ENCODE measurements around the gene HIVEP3. TPM values are rescaled to one million over a fixed set of nuclear protein-coding genes. Genes with fewer than 3 reads are reported as not detected.

HIVEP3 gene
- total RNA-seq, 1 donor from 2014 or later = 11.0 TPM

DNA sequence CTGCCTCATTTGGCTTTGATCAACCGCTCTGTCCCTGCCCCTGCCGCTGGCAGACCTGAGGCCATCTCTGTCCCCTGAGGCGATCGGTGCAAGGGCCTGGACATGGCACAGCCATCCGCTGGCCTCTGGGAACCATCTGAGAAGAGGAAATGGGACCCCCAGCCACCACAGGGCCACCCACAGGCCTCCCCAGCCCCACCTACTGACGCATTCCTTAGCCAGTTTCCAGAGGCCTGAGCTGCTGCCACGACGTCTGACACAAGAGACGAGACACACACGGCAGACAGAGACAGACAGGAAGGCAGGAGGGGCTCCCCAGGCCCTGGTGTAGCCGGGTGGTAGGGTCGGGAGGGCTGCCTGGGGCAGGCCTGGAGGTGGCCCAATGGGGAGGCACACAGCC, 397.0 kb downstream of the HIVEP3 start:
- ATAC-seq = no peak
- no peak for DNase-seq (ENCODE audit: low spot score)

DNA sequence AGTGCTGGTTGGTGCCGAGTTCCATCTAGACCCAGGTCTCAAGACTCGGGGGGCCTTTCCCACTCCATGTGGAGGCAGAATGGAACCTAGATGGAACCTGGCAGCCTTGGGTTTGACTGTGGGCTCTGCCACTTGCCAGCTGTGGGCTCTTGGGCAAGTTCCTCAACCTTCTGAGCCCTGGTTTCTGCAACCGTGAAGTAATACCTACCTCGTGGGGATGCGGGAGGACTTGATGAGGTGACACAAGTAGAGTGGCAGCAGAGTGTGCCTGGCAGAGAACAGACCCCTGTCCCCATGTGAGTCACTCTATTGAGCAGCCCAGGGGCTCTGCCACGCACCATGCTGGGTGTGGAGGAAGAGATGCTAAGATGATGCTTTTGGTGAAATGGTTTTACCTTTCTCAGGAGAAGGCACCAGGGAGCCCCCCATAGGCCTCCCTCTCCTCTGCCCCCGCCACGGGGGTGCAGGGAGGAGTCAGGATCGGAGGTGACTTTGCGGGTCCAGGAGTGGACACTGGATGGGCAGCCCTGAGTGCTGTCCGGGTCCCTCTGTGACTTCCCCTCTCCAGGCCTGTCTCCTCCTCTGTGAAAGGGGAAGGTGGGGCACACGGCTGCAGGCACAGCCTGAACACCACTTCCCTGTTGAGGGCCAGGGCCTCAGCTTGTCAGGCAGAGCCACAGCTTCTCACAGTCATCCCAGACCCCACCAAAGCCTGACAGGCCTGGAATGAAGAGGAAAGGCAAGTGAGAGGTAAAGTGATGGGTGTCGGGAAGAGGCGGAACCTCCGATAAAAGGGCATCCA, 397.6 kb downstream of the HIVEP3 start:
- intact Hi-C loops (cut with DNase I) = no loop called here
- DNase-seq (ENCODE audit: low spot score) = no peak
- ATAC-seq = no peak

More for the DNA sequence above, 397.0 kb downstream of the HIVEP3 start:
- intact Hi-C loops (cut with DNase I) = no loop called here

DNA sequence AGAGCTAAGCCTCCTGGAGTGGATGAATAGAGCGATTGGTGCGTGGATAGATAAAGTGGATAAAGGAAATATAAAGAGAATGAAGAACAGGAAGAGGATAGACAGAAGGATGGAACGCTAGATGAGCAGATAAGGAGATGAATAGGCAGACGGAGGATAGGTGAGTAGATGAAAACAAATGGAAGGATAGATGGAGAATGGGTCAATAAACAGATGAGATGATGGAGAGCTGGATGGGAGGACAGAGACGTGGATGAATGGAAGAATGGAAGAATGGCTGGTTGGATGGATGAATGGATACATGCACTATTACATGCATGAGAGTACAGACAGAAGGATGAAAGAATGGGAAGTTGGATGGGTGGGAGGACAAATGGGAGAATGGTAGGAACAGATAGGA, 399.1 kb downstream of the HIVEP3 start:
- intact Hi-C loops (cut with DNase I) = no loop called here
- DNase-seq (ENCODE audit: low spot score) (no peak), ATAC-seq (no peak)

DNA sequence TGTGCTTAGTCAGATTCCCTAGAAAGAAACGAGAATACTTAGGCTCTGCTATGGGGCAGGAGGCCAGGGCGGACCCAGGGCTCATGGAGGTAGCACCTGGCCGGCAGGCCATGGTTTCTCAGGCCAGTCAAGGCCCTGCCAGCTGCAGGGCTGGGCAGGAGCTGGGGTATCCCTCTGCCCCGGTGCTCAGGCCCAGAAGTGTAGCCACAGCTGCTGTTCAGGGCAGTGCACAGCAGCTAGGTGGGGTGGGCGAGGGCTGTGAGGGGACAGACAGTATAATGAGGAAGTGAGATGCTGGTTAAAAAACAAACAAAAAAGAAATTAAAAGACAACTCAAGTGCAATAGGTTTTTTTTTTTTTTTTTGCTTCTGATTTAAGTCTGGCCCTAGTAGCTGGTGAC, 400.3 kb downstream of the HIVEP3 start:
- ATAC-seq (no peak), DNase-seq (ENCODE audit: low spot score) (no peak)
- intact Hi-C loops (cut with DNase I) = no loop called here

DNA sequence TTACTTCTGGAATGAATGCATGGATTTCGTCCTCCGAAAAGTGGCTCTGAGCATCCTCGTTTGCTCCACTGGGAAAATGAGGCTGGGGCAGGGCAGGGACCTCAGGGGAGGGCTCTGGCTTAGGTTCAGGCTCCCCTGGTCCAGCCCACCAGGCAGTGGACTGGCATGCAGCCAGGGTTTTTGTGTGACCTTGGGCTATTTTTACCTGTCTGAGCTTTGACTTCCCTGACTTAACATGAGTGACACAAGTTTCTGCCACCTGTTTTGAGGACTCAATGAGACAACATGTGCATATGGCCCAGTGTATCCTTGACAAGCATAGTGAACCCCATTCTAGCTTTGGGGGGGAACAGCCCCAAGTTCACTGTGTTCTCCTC, 401.7 kb downstream of the HIVEP3 start:
- ATAC-seq (no peak), DNase-seq (ENCODE audit: low spot score) (no peak)
- intact Hi-C loops (cut with DNase I) = no loop called here

DNA sequence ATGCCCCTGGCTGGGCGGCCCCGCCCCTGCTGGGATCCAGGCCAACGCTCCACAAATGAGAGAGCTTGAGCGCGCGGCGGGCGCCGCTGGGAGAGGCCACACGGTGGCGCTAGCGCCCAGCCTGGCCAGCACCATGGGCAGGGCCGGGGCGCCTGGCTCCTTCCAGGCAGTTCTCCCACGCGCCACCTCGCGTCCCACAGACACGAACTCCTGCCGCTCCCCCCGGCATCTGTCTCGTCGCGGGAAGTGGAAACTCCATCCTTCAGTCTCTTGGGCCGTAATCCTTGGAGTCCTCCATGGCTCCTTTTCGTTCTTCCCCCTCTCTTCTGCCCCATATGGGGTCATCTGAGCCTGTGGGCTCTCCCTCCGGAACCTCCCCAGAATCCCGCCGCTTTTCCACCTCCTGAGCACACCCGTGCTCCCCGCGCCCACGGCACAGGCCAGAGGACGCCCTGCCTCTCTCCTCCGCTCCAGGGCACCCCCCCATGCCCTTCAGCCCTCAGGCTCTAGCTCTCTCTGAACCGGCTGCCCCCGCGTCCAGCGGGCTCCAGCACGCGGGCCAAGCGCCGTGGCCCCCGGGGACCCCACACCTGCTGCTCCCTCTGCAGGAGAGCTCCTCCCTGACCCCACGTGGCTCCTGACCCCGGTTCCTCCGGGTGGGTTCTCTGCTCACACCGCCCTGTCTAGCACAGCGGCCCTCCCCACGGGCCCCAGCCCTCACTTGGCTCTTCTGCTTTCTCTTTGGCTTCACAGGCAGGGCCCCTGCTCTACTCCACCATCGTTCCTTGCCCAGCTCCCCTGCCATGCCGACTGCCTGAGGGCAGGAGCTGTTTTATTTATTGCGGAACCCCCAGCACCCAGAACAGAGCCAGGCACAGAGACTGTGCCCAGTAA, 402.3 kb downstream of the HIVEP3 start:
- intact Hi-C loops (cut with DNase I) = no loop called here
- peak; percentile 95 for ATAC-seq
- DNase-seq (ENCODE audit: low spot score) = peak; percentile 95

DNA sequence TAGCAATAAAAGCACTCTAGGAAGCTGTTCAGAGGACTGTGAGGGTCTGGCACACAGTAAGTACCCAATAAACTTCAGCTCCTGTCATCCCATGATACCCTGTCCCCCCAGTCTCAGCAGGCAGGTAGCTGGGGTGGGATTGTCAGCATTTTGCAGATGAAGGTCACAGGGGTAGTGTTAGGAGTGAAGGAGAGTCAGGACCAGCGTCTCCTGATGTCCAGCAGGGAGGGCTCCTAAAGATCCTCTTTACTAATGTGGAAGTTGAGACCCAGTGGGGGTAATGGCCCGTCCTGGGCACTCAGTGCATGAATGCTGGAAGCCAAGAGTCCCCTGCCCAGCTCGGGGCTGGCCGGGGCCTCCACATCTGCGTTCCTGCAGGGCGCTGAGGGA, 402.9 kb downstream of the HIVEP3 start:
- no peak for DNase-seq (ENCODE audit: low spot score)
- intact Hi-C loops (cut with DNase I) = no loop called here
- no peak for ATAC-seq

DNA sequence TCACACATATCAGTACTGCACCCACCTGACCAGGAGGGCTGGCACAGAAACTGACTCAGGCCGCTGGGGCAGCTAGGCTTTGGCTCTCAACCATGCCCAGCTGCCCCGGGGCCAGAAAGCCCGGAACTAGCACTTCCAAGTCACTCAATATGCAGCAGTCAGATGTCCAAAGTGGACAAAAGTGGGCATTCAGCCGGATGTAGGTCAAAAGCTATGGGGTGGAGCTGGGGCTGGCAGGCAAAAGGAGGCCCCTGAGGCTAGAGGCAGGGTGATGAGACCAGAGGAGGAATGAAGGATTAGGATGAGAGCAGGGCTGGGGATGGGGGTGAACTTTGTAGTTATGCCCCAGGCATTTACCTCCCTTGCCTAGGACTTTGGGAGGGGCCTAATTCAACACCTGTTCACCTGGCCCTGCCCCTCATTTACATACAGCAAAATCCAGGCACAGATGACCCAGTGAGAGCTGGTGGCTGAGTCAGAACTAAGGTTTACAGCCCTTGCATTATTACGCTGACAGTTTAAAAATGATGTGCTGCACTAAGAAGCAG, 403.5 kb downstream of the HIVEP3 start:
- intact Hi-C loops (cut with DNase I) = no loop called here
- peak; percentile 20 for ATAC-seq
- no peak for DNase-seq (ENCODE audit: low spot score)

DNA sequence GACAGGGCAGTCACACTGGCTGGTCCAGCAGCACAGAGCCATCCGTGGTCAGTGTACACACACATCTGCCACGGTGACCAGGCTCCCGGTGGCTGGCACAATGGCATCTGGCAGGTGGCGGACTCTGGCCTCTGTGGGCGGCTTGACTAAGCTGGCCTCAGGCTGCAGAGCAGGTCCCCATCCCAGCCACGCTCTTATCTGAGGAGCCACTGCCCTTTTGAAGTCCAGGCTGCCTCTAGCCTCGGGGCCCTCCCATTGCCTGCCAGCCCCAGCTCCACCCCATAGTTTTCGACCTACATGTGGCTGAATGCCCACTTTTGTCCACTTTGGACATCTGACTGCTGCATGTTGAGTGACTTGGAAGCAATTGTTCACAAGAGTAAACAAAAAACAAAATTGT, 404.3 kb downstream of the HIVEP3 start:
- ATAC-seq (no peak), DNase-seq (ENCODE audit: low spot score) (no peak)
- intact Hi-C loops (cut with DNase I) = loop anchor here (5.0 kb wide), 1 partner anchor 87 kb away; no protein-coding TSS in a partner anchor

DNA sequence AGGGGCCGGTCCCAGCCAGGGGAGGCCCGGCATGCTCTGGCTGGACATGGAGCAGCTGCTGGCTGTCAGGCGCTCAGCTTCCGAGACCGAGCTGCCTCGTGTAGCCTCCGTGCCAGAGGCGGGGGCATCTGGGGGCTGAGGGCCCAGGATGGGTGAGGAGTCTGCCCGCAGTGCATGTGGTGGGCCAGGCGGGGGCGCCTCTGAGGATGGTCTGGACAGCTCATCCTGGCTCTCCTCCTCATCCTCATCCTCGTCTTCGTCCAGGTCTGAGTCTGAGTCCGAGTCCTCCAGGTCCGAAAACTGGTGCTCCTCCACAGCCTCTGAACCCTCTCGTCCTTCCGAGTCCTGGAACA, 405.4 kb downstream of the HIVEP3 start:
- no peak for ATAC-seq
- intact Hi-C loops (cut with DNase I) = loop anchor here (5.0 kb wide), 1 partner anchor 86 kb away; no protein-coding TSS in a partner anchor
- DNase-seq (ENCODE audit: low spot score) = no peak

DNA sequence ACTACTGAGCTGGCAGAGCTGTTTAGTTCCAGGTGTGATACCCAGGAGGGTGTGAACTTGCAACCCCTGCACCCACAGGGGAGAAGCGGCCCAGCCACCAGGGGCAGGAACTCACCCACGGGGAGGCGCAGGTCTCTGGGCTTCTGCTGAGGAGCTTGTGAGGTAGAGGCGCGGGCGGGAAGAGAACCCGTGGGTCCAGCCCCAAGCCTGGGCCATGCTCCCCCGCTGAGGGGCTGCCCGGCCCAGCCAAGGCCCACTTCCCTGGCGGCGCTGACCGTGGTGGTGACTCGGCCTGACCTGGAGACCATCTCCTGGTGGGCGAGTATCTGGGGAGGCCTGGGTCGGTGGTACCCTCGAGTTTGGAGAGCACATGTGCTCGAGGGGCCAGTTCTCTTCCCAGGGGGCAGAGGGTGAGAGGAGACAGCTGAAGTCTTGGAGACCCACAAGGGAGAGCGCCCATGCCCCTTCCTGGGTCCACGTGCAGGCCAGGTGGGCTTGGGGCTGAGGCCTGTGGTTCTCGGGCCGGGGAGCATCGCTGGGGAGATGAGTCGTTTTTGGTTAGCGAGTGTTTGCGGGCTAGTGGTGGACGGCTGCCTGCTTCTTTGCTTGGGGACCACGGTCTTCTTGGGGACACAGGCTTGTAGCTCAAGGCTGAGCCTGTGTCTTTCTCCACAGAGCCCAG, 405.9 kb downstream of the HIVEP3 start:
- intact Hi-C loops (cut with DNase I) = loop anchor here (5.0 kb wide), 1 partner anchor 86 kb away; no protein-coding TSS in a partner anchor
- DNase-seq (ENCODE audit: low spot score) = no peak
- ATAC-seq = no peak

DNA sequence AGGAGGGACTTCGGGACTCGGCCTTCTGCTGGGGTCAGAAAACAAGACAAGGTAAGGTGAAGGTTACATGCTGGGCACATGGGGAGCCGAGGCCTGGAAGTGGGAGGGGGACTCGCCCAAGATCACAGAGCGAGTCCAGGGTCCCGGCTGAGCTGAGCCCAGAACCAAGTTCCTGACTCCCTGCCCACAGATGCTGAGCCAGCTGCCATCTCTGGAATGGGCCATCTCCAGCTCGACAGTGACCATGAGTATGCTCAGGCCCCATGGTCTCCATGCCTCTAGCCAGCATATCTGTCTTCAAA, 407.5 kb downstream of the HIVEP3 start:
- intact Hi-C loops (cut with DNase I) = loop anchor here (5.0 kb wide), 1 partner anchor 84 kb away; no protein-coding TSS in a partner anchor
- ATAC-seq = no peak

DNA sequence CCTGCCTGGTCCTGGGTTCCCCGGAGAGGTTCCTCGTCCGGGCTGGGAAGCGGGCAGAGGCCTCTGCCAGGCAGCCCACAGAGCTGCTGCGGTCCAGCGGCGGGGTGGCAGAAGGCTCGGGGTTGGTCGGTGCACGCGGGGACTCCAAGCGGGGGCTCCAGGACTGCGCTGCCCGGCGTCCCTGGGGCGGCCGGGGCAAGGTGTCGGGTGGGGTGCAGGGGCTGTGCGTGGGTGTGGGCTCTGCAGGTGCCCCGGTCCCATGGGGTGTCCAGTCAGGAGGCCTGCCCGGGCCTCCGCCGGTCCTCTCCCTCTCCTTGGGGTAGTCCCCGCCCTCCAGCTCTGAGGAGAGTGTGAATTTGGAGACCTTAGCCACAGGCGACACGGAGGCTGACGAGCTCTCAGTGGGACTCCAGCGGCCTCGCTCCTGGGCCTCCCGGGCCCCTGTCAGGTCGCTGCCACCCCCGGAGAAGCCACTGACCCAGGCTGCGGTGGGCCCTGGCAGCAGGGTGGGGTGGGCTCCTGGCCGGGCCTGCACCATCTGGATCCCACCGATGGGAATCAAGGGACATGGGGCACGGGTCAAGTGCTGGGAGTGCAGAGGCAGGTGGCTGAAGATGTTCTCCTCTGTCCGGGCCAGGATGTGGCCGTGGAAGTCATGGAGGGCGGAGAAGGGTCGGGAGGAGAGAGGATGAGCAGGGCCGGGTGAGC, 408.0 kb downstream of the HIVEP3 start:
- intact Hi-C loops (cut with DNase I) = loop anchor here (5.0 kb wide), 1 partner anchor 83 kb away; no protein-coding TSS in a partner anchor
- ATAC-seq (no peak), DNase-seq (ENCODE audit: low spot score) (no peak)

More for the DNA sequence above, 407.5 kb downstream of the HIVEP3 start:
- DNase-seq (ENCODE audit: low spot score) = no peak

DNA sequence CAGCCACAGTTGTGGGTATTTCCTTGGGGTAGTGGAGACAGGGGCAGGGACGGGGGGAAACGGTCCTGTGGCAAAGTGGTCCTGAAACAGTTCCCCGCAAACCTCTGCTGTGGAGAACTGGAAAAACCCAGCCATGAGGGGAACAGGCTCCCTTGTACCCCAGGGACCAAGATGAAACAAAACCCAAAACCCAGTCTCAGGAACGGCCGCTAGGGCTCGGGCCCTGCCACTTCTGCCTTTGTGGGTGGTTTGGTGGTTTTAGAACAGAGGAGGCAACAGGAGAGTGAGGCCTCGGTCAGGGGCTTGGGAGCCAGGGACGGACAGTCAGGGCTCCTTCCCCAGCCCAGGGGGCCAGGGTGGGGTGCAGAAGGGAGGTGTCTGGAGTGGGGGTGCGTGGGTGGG, 409.5 kb downstream of the HIVEP3 start:
- no peak for DNase-seq (ENCODE audit: low spot score)

DNA sequence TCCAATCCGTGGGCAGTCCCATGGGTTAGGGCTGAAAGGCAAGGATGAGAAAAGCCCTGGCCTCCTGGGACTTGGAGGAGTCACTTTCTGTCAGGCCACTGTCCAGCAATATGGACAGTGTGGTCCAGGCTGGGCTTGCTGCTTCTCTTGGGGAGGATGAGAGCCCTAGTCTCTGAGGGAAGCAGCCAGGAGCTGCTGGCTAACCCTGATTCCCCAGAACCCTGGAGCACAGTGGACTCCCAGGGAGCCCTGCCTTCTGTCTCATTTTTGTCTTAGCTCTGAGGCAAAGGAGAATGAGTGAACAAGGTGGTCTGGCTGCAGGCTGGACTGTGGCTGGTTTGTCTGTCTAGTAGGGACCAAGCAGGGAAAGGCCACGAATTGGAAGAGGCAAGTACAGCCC, 410.4 kb downstream of the HIVEP3 start:
- no peak for DNase-seq (ENCODE audit: low spot score)
- intact Hi-C loops (cut with DNase I) = no loop called here
- no peak for ATAC-seq

More for the DNA sequence above, 409.5 kb downstream of the HIVEP3 start:
- ATAC-seq = no peak
- intact Hi-C loops (cut with DNase I) = no loop called here

DNA sequence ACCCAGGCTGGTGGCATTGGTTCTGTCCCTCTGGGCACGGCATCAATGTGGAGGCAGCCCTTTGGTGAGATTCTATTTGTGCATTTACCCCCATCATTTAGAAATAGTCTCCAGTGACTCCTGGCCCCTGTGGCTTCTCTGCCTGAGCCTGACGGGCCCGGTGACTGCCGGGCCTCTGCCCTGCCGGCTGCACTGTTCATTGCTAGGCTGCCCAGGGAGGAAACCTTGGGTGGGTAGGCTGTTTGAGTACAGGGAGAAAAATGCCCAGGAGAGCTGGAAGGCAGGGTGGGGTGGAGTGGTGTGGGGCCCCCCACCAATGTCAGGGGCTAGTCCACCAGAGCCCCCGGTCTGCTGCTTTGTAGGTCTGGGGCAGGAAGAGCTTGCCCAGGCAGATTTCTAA, 410.9 kb downstream of the HIVEP3 start:
- DNase-seq (ENCODE audit: low spot score) = no peak

DNA sequence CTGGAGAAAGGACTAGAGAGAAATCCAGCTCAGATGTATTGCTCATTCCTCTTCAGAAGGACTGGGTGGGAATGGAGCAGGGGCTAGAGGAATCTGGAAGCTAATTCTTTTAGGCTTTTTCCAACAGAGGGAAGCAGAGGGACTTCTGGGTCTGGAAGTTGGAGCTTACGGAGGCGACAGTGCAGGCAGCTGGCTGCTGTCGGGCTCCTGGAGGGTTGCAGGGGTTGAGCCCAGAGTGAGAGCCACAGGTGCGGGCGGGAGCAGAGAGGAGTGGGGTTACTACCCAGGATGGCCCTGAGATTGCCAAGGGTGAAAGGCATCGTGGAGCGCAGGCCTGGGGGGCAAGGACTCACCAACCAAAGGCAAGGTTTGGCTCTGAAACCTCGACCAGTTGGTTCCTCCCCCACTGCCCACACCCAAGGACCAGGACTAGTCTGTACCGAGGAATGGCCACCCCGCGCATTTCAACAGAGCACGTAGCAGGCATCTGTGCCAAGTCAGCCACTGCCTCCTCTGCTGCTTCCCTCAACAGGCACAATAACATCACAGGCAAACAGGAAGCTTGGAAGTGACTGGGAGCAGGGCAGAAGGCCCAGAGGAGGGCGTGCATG, 411.5 kb downstream of the HIVEP3 start:
- intact Hi-C loops (cut with DNase I) = no loop called here
- peak; percentile 16 for ATAC-seq

More for the DNA sequence above, 410.9 kb downstream of the HIVEP3 start:
- intact Hi-C loops (cut with DNase I) = no loop called here
- no peak for ATAC-seq

More for the DNA sequence above, 411.5 kb downstream of the HIVEP3 start:
- DNase-seq (ENCODE audit: low spot score) = no peak

Measured in sciatic nerve (tissue), 2 donors.